DND-41 (cell line): ENCODE data around the gene TRPM5.

Source experiments
- ATAC-seq: fragments of 200-7000 bp; cut with Tn5 transposase; 3 replicates; pipeline ENCODE4 v1.9.1; 2021; ENCODE audit warnings: low read depth; ENCODE audit not compliant: insufficient read depth
- DNase-seq: peaks from one replicate; pipeline ENCODE4 v3.0.0-alpha.2; 2020
- H2AFZ ChIP-seq: 2 replicates; pipeline ENCODE4 v1.6.0; 2012; ENCODE audit warnings: low read depth, low read length
- H3K27ac ChIP-seq: 2 replicates; pipeline ENCODE4 v1.5.1; 2012; ENCODE audit warnings: low read length, inconsistent platforms
- H3K27me3 ChIP-seq: fragments of 200-600 bp; sonication (generic); 2 replicates; pipeline ENCODE4 v1.6.0; 2012; ENCODE audit warnings: low read length, mild to moderate bottlenecking, inconsistent platforms; ENCODE audit not compliant: insufficient read depth, poor library complexity
- H3K36me3 ChIP-seq: 2 replicates; pipeline ENCODE4 v1.5.1; 2012; ENCODE audit warnings: low read length, inconsistent platforms; ENCODE audit not compliant: insufficient read depth
- H3K4me1 ChIP-seq: 2 replicates; pipeline ENCODE4 v1.5.1; 2012; ENCODE audit warnings: mild to moderate bottlenecking, low read length; ENCODE audit not compliant: insufficient read depth
- H3K4me2 ChIP-seq: 2 replicates; pipeline ENCODE4 v1.6.0; 2012; ENCODE audit warnings: mild to moderate bottlenecking, moderate library complexity, low read length, inconsistent platforms; ENCODE audit not compliant: insufficient read depth
- H3K4me3 ChIP-seq, 2 experiments: fragments of 200-600 bp in 1 of 2; shearing (Covaris generic) in 1 of 2; 2 replicates each; pipeline ENCODE4 v1.5.1; 2012 to 2016; ENCODE audit warnings: inconsistent platforms in 2 of 2, low read length in 2 of 2, mild to moderate bottlenecking in 2 of 2, low read depth in 1 of 2, moderate library complexity in 1 of 2
- H3K79me2 ChIP-seq: 2 replicates; pipeline ENCODE4 v1.6.0; 2012; ENCODE audit warnings: low read length, inconsistent platforms; ENCODE audit not compliant: insufficient read depth
- H3K9ac ChIP-seq: 2 replicates; pipeline ENCODE4 v1.6.0; 2012; ENCODE audit warnings: low read depth, mild to moderate bottlenecking, inconsistent platforms, low read length, moderate library complexity
- H3K9me3 ChIP-seq: 2 replicates; pipeline ENCODE4 v1.5.1; 2012; ENCODE audit warnings: low read length, moderate library complexity, mild to moderate bottlenecking, inconsistent platforms; ENCODE audit not compliant: insufficient read depth, severe bottlenecking
- H4K20me1 ChIP-seq: 2 replicates; pipeline ENCODE4 v1.6.0; 2012; ENCODE audit warnings: low read length; ENCODE audit not compliant: insufficient read depth
- CTCF ChIP-seq: IDR thresholded peaks from 2 replicates; pipeline ENCODE4 v1.5.1; 2012; ENCODE audit warnings: borderline replicate concordance, low read length, moderate library complexity, mild to moderate bottlenecking; ENCODE audit not compliant: poor library complexity, severe bottlenecking; ENCODE audit errors: extremely low read depth
- EZH2 ChIP-seq: IDR thresholded peaks from 3 replicates; pipeline ENCODE4 v1.6.1; 2012; ENCODE audit warnings: borderline replicate concordance, low read depth, mild to moderate bottlenecking, moderate library complexity, low read length, inconsistent platforms; ENCODE audit not compliant: severe bottlenecking

TRPM5 gene

GRCh38 chr11:2414616-2415015 lies 29.7 kb downstream of the TRPM5 start:
- no peaks in the 10 kb centered on the region; the same call in 1 of the 2 replicates for H4K20me1 ChIP-seq
- no peak for DNase-seq
- no peak overlapping the region for H3K27ac ChIP-seq
- no peak for TF ChIP-seq EZH2
- TF ChIP-seq CTCF = no peak
- H2AFZ ChIP-seq = no peak overlapping the region
- H3K36me3 ChIP-seq = no peaks in the 10 kb centered on the region
- H3K4me2 ChIP-seq = no peak overlapping the region
- no peaks in the 10 kb centered on the region for H3K79me2 ChIP-seq
- H3K4me3 ChIP-seq = no peak overlapping the region
- no peaks in the 10 kb centered on the region for H3K27me3 ChIP-seq
- H3K9me3 ChIP-seq = no peaks in the 10 kb centered on the region
- no peak overlapping the region for H3K9ac ChIP-seq
- no peak for ATAC-seq
- H3K4me1 ChIP-seq = no peaks in the 10 kb centered on the region

- Histone ChIP-seq H3K27me3 (no peaks in the 10 kb centered on the region), H3K4me1 (no peaks in the 10 kb centered on the region), H3K79me2 (no peaks in the 10 kb centered on the region), H3K27ac (no peak overlapping the region), H4K20me1 (no peaks in the 10 kb centered on the region; the same call in 1 of the 2 replicates), H3K36me3 (no peaks in the 10 kb centered on the region), H3K4me3 (no peak overlapping the region), H2AFZ (no peak overlapping the region), H3K9me3 (no peaks in the 10 kb centered on the region), H3K9ac (no peak overlapping the region), H3K4me2 (no peak overlapping the region)
- DNase-seq (no peak), ATAC-seq (no peak)
- TF ChIP-seq EZH2 (no peak), CTCF (no peak)
Measured at GRCh38 chr11:2413742-2414579, 30.4 kb downstream of the TRPM5 start.

- no peak for TF ChIP-seq EZH2
- no peak for TF ChIP-seq CTCF
- Histone ChIP-seq H3K27me3 (no peaks in the 10 kb centered on the region), H4K20me1 (no peaks in the 10 kb centered on the region; the same call in 1 of the 2 replicates), H2AFZ (no peak overlapping the region), H3K79me2 (no peaks in the 10 kb centered on the region), H3K27ac (no peak overlapping the region), H3K36me3 (no peaks in the 10 kb centered on the region), H3K4me2 (no peak overlapping the region), H3K4me3 (no peak overlapping the region), H3K4me1 (no peaks in the 10 kb centered on the region), H3K9me3 (no peaks in the 10 kb centered on the region), H3K9ac (no peak overlapping the region)
- DNase-seq = no peak
- ATAC-seq = no peak
Measured at GRCh38 chr11:2412323-2412722, 32.0 kb downstream of the TRPM5 start.
